Right forelimb (tissue), 1 donor: ENCODE data around the gene NUP42.

Source experiments
- DNase-seq: peaks from one replicate; pipeline ENCODE4 v3.0.0-alpha.2; 2018

Gene NUP42

GRCh38 chr7:23238983-23239652 lies 57.3 kb downstream of the NUP42 start:
- DNase-seq: no peak

DNA sequence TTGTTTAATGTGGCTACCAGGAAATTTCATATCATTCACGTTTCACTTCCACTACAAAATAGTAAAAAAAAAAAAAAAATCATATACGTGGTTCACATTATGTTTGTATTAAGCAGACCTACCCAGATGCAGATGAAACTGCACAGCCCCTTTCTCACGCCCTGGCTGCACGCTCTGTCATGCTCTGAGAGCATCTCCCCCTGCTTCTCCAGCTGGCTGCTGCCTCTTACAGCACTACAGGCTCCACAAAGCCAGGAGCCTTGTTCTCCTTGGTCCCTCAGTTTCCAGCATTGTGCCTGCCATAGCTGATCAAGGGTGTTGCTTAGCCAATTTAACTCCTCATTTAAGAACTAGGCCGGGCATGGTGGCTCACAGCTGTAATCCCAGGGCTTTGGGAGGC lies 57.9 kb downstream of the NUP42 start:
- no peak for DNase-seq

- DNase-seq: no peak
Measured at GRCh38 chr7:23242321-23242720, 60.5 kb downstream of the NUP42 start.

DNA sequence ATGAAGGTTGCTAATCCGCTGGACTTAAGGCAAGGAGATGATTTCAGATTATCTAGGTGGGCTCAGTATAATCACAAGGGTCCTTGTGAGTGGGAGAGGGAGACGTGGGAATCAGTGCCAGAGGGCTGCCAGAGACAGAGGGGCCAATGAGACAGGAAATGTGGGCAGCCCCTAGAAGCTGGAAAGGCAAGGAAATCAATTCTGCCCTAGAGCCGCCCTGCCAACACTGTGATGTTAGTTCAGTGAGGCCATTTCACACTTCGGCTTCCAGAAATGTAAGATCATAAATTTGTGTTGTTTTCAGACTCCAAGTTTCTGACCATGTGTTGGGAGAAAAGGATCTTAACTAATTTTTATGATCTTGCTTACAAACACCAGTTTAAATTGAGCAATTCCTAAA lies 61.1 kb downstream of the NUP42 start:
- no peak for DNase-seq

- peak; percentile 52 for DNase-seq
Measured at GRCh38 chr7:23246555-23246954, 64.7 kb downstream of the NUP42 start, which contains the start of gene GPNMB. Gene GPNMB (plus strand): TSS chr7:23246775. CDS start chr7:23246858, 83 bp downstream.

- peak; percentile 61 for DNase-seq
Measured at GRCh38 chr7:23247046-23247602, 65.3 kb downstream of the NUP42 start.

- peak; percentile 67 for DNase-seq
Measured at GRCh38 chr7:23247603-23248335, 65.9 kb downstream of the NUP42 start.

DNA sequence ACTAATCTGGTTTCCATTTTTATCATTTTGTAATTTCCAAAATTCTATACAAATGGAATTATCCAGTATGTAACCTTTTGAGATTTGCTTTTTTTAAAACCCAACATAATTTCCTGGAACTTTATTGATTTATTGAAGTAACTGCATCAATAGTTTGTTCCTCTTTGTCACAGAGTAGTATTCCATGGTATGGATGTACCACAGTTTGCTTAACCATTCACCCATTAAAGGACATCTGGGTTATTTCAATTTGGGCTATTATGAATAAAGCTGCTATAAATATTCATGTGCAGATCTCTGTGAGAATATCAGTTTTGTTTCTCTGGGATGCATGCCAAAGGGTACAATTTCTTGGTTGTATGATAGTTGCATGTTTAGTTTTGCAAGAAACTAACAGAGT lies 67.6 kb downstream of the NUP42 start:
- DNase-seq: no peak
